ENCODE data around the gene CARS1.

The CARS1 gene

GRCh38 chr11:3060436-3061025 is 3.3 kb upstream of the CARS1 start:
- in situ Hi-C loops (cut with HindIII; ENCODE audit: low pct_unique_long_range_greater_than_20kb, low sequenced_read_pairs) = no loop called here
- no peak for TF ChIP-seq JUND (IDR thresholded peaks at IDR 0.05; ENCODE audit: low read depth)
- DNase-seq (ENCODE audit: low read depth in 1 of 2, low spot score in 1 of 2) = no peak

GRCh38 chr11:3058753-3059664 is 1.8 kb upstream of the CARS1 start:
- no peak for DNase-seq (ENCODE audit: low read depth in 1 of 2, low spot score in 1 of 2)
- in situ Hi-C loops (cut with HindIII; ENCODE audit: low pct_unique_long_range_greater_than_20kb, low sequenced_read_pairs) = no loop called here
- TF ChIP-seq JUND (IDR thresholded peaks at IDR 0.05; ENCODE audit: low read depth) = no peak

- in situ Hi-C loops (cut with HindIII; ENCODE audit: low pct_unique_long_range_greater_than_20kb, low sequenced_read_pairs) = no loop called here
- no peak for TF ChIP-seq JUND (IDR thresholded peaks at IDR 0.05; ENCODE audit: low read depth)
- no peak for DNase-seq (ENCODE audit: low read depth in 1 of 2, low spot score in 1 of 2)
Observed at GRCh38 chr11:3056296-3057068, 741 bp downstream of the CARS1 start.

GRCh38 chr11:3055891-3056290 is 1.3 kb downstream of the CARS1 start:
- no peak for TF ChIP-seq JUND (IDR thresholded peaks at IDR 0.05; ENCODE audit: low read depth)
- in situ Hi-C loops (cut with HindIII; ENCODE audit: low pct_unique_long_range_greater_than_20kb, low sequenced_read_pairs) = no loop called here
- DNase-seq (ENCODE audit: low read depth in 1 of 2, low spot score in 1 of 2) = no peak

GRCh38 chr11:3052567-3052966 is 4.7 kb downstream of the CARS1 start:
- DNase-seq (ENCODE audit: low read depth in 1 of 2, low spot score in 1 of 2) = no peak
- in situ Hi-C loops (cut with HindIII; ENCODE audit: low pct_unique_long_range_greater_than_20kb, low sequenced_read_pairs) = no loop called here
- no peak for TF ChIP-seq JUND (IDR thresholded peaks at IDR 0.05; ENCODE audit: low read depth)

- TF ChIP-seq JUND (IDR thresholded peaks at IDR 0.05; ENCODE audit: low read depth) = no peak
- DNase-seq (ENCODE audit: low read depth in 1 of 2, low spot score in 1 of 2) = no peak
- in situ Hi-C loops (cut with HindIII; ENCODE audit: low pct_unique_long_range_greater_than_20kb, low sequenced_read_pairs) = no loop called here
Observed at GRCh38 chr11:3052109-3052479, 5.1 kb downstream of the CARS1 start.

- no peak for TF ChIP-seq JUND (IDR thresholded peaks at IDR 0.05; ENCODE audit: low read depth)
- DNase-seq (ENCODE audit: low read depth in 1 of 2, low spot score in 1 of 2) = no peak
- in situ Hi-C loops (cut with HindIII; ENCODE audit: low pct_unique_long_range_greater_than_20kb, low sequenced_read_pairs) = no loop called here
Observed at GRCh38 chr11:3051196-3052108, 5.8 kb downstream of the CARS1 start.

GRCh38 chr11:3050386-3051195 is 6.6 kb downstream of the CARS1 start:
- in situ Hi-C loops (cut with HindIII; ENCODE audit: low pct_unique_long_range_greater_than_20kb, low sequenced_read_pairs) = no loop called here
- no peak for TF ChIP-seq JUND (IDR thresholded peaks at IDR 0.05; ENCODE audit: low read depth)
- DNase-seq (ENCODE audit: low read depth in 1 of 2, low spot score in 1 of 2) = no peak

GRCh38 chr11:3049430-3050243 is 7.6 kb downstream of the CARS1 start:
- no peak for DNase-seq (ENCODE audit: low read depth in 1 of 2, low spot score in 1 of 2)
- TF ChIP-seq JUND (IDR thresholded peaks at IDR 0.05; ENCODE audit: low read depth) = no peak
- in situ Hi-C loops (cut with HindIII; ENCODE audit: low pct_unique_long_range_greater_than_20kb, low sequenced_read_pairs) = no loop called here

GRCh38 chr11:3047637-3048036 is 9.6 kb downstream of the CARS1 start:
- in situ Hi-C loops (cut with HindIII; ENCODE audit: low pct_unique_long_range_greater_than_20kb, low sequenced_read_pairs) = no loop called here

GRCh38 chr11:3046641-3047040 is 10.6 kb downstream of the CARS1 start:
- no peak for DNase-seq (ENCODE audit: low read depth in 1 of 2, low spot score in 1 of 2)
- in situ Hi-C loops (cut with HindIII; ENCODE audit: low pct_unique_long_range_greater_than_20kb, low sequenced_read_pairs) = no loop called here
- no peak for TF ChIP-seq JUND (IDR thresholded peaks at IDR 0.05; ENCODE audit: low read depth)

More at GRCh38 chr11:3047637-3048036, 9.6 kb downstream of the CARS1 start:
- no peak for DNase-seq (ENCODE audit: low read depth in 1 of 2, low spot score in 1 of 2)
- no peak for TF ChIP-seq JUND (IDR thresholded peaks at IDR 0.05; ENCODE audit: low read depth)
